Measurements from ENCODE around the gene EXT2. TPM values are rescaled to one million over a fixed set of nuclear protein-coding genes. Genes with fewer than 3 reads are reported as not detected.

Gene EXT2
- total RNA-seq, 1 experiment from 2014 or later = 42.8 TPM

GRCh38 chr11:44256673-44257291 is 161.3 kb downstream of the EXT2 start:
- Histone ChIP-seq H3K4me3 (replicated peaks in 1 of 2; ENCODE audit: low read depth in 1 of 2, low read length in 2 of 2) (no peak overlapping the region), H3K79me2 (ENCODE audit: insufficient read depth, low read length) (no peaks in the 10 kb centered on the region), H3K4me1 (ENCODE audit: control insufficient read depth in 1 of 2, insufficient read depth in 2 of 2, low read length in 2 of 2) (no peaks in the 10 kb centered on the region), H3K4me2 (ENCODE audit: low read length) (no peak overlapping the region), H2AFZ (ENCODE audit: low read depth, low read length, poor library complexity, severe bottlenecking) (no peak overlapping the region), H3K9me2 (ENCODE audit: insufficient read depth) (no peaks in the 10 kb centered on the region), H4K20me1 (ENCODE audit: insufficient read depth) (no peaks in the 10 kb centered on the region), H3K36me3 (ENCODE audit: control insufficient read depth in 1 of 2, insufficient read depth in 2 of 2, low read length in 2 of 2) (no peaks in the 10 kb centered on the region), H3K27me3 (ENCODE audit: insufficient read depth, low read length) (no peaks in the 10 kb centered on the region), H3K9me3 (ENCODE audit: control insufficient read depth in 1 of 2, insufficient read depth in 1 of 2, low read depth in 1 of 2, low read length in 2 of 2) (peaks cover 3 to 4% of the 10 kb centered on the region in 2 experiments; a peak in 2 of 4 replicates), H3K9ac (ENCODE audit: low read length) (no peak overlapping the region), H3K27ac (ENCODE audit: low read depth, low read length) (no peak overlapping the region)
- intact Hi-C loops (cut with micrococcal nuclease) = no loop called here
- POLR2A ChIA-PET = no interaction called here
- CTCF ChIA-PET = interaction anchor here (1.3 kb wide), 1 partner anchor 123 kb away, joined by 3 read pairs; no protein-coding TSS in a partner anchor
- BruUV-seq (replicated peaks) = no TSS peak
- RAD21 ChIA-PET (ENCODE audit: low non-redundant PET in 1 of 2, low total read pairs in 2 of 2, uncharacterized antibody in 2 of 2, unreplicated experiment in 2 of 2) = no interaction called here
- TF ChIP-seq JUND (IDR thresholded peaks at IDR 0.05) (no peak), CBX3 (IDR thresholded peaks at IDR 0.05; ENCODE audit: low read depth) (no peak), ZFX (IDR thresholded peaks at IDR 0.05) (no peak), POLR2A (IDR thresholded peaks at IDR 0.05; ENCODE audit: borderline replicate concordance, extremely low read depth, insufficient read depth, insufficient read length) (no peak), YY1 (IDR thresholded peaks at IDR 0.05; ENCODE audit: extremely low read depth, insufficient replicate concordance, low read depth, low read length) (no peak), EGR1 (IDR thresholded peaks at IDR 0.05; ENCODE audit: low read depth) (no peak), POLR2AphosphoS5 (IDR thresholded peaks at IDR 0.05; ENCODE audit: low read depth, low read length) (no peak), MAX (IDR thresholded peaks at IDR 0.05) (no peak), SIN3A (IDR thresholded peaks at IDR 0.05; ENCODE audit: low read depth) (no peak), TCF7L2 (IDR thresholded peaks at IDR 0.05; ENCODE audit: borderline replicate concordance, extremely low read depth, insufficient read depth, insufficient read length) (no peak), CEBPB (IDR thresholded peaks at IDR 0.05; ENCODE audit: low read depth) (no peak), CTCF (IDR thresholded peaks at IDR 0.05 in 2 of 3, conservative IDR thresholded peaks at IDR 0.05 in 1 of 3; ENCODE audit: borderline replicate concordance in 1 of 3, insufficient read depth in 1 of 3, low read depth in 2 of 3, low read length in 2 of 3) (no peak), ATF3 (IDR thresholded peaks at IDR 0.05) (no peak), ELF1 (IDR thresholded peaks at IDR 0.05; ENCODE audit: borderline replicate concordance, low read depth) (no peak), FOSL1 (IDR thresholded peaks at IDR 0.05; ENCODE audit: low read depth) (no peak), EZH2phosphoT487 (IDR thresholded peaks at IDR 0.05; ENCODE audit: borderline replicate concordance) (no peak), RAD21 (IDR thresholded peaks at IDR 0.05; ENCODE audit: low read depth) (no peak)
- ATAC-seq = no peak
- no peak for DNase-seq (ENCODE audit: low read depth, low spot score)
